ENCODE measurements around the gene OR5T1. TPM values are rescaled to one million over a fixed set of nuclear protein-coding genes. Genes with fewer than 3 reads are reported as not detected.

Gene OR5T1
- total RNA-seq, 1 experiment from 2014 or later: not detected

DNA sequence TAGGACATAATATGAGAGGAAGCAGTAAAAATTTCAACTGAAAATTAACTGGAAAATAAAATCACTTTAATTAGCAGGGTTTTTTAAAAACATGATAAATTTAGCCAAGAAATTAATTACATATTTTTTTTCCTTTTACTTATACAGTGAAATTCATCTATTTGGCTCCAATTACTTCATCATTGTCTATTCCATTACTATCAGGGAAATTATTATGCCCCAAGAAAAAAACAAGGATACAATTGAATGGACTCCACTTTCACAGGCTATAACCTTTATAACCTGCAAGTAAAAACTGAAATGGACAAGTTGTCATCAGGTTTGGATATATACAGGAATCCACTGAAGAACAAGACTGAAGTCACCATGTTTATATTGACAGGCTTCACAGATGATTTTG lies 22.0 kb upstream of the OR5T1 start, which contains the start of gene OR5T3:
Gene OR5T3 (plus strand): TSS at position 301 of the 400 bp plus-strand sequence. CDS start 0 bp downstream, at position 301.
- Histone ChIP-seq H3K79me1 (ENCODE audit: insufficient read depth, low read depth, low read length, poor library complexity, severe bottlenecking) (no peaks in the 10 kb centered on the region), H2BK12ac (ENCODE audit: insufficient read length, low read depth, low read length) (no peak within 1 kb of the TSS), H3K27me3 (ENCODE audit: insufficient read depth, low read length) (no peaks in the 10 kb centered on the region), H3K23me2 (ENCODE audit: insufficient read length, low read depth, low read length, poor library complexity, severe bottlenecking) (no peaks in the 10 kb centered on the region), H2BK5ac (ENCODE audit: insufficient read length, low read length) (no peak within 1 kb of the TSS), H2AFZ (ENCODE audit: low read length) (no peak within 1 kb of the TSS), H3K4me1 (ENCODE audit: insufficient read depth, low read length) (no peaks in the 10 kb centered on the region), H3K79me2 (ENCODE audit: insufficient read depth, low read length) (no peaks in the 10 kb centered on the region), H3K4me2 (ENCODE audit: insufficient read depth, insufficient read length, low read length) (no peak within 1 kb of the TSS), H3K9me3 (ENCODE audit: control insufficient read depth, low read depth, low read length) (no peaks in the 10 kb centered on the region), H3K56ac (ENCODE audit: insufficient read length, low read depth, low read length) (no peak within 1 kb of the TSS), H2BK120ac (ENCODE audit: low read depth, low read length, poor library complexity, severe bottlenecking) (no peak within 1 kb of the TSS), H3K18ac (ENCODE audit: insufficient read length, low read depth, low read length) (no peak within 1 kb of the TSS), H3T11ph (ENCODE audit: low read length) (no peak within 1 kb of the TSS), H2BK20ac (ENCODE audit: low read depth, low read length, poor library complexity, severe bottlenecking) (no peak within 1 kb of the TSS), H3K4ac (ENCODE audit: low read depth, low read length) (no peak within 1 kb of the TSS), H4K5ac (ENCODE audit: insufficient read length, low read depth, low read length) (no peak within 1 kb of the TSS), H4K8ac (replicated peaks; ENCODE audit: insufficient read length, low read depth, low read length) (no peak within 1 kb of the TSS), H3K14ac (ENCODE audit: insufficient read depth, low read length) (no peak within 1 kb of the TSS), H3K27ac (ENCODE audit: insufficient read length, low read depth, low read length) (no peak within 1 kb of the TSS), H3K9ac (ENCODE audit: extremely low read depth, insufficient read length, low read length) (no peak within 1 kb of the TSS), H2BK15ac (ENCODE audit: low read depth, low read length) (no peak within 1 kb of the TSS), H4K91ac (ENCODE audit: insufficient read length, low read depth, low read length) (no peak within 1 kb of the TSS), H3K23ac (ENCODE audit: insufficient read length, low read depth, low read length) (no peak within 1 kb of the TSS), H2AK5ac (ENCODE audit: insufficient read length, low read length) (no peak within 1 kb of the TSS), H4K20me1 (ENCODE audit: control insufficient read depth, insufficient read depth, insufficient read length) (no peaks in the 10 kb centered on the region)
- no peaks in the 10 kb centered on the region for H3K27me3 Mint-ChIP-seq (ENCODE audit: low read depth)
- H3K4me1 Mint-ChIP-seq: no peaks in the 10 kb centered on the region
- no peak within 1 kb of the TSS for H3K4me3 Mint-ChIP-seq
- peak within 1 kb of the TSS in 1 of 3 experiments; percentile 29; a peak in 1 of 7 replicates for H3K27ac Mint-ChIP-seq
- peaks cover 4 to 26% of the 10 kb centered on the region in 2 experiments; a peak in 4 of 5 replicates for H3K9me3 Mint-ChIP-seq
- no peaks in the 10 kb centered on the region; a peak in 1 of 7 replicates for H3K36me3 Mint-ChIP-seq (ENCODE audit: insufficient read depth in 1 of 3, low read depth in 3 of 3)
- TF ChIP-seq, protein P1, sequence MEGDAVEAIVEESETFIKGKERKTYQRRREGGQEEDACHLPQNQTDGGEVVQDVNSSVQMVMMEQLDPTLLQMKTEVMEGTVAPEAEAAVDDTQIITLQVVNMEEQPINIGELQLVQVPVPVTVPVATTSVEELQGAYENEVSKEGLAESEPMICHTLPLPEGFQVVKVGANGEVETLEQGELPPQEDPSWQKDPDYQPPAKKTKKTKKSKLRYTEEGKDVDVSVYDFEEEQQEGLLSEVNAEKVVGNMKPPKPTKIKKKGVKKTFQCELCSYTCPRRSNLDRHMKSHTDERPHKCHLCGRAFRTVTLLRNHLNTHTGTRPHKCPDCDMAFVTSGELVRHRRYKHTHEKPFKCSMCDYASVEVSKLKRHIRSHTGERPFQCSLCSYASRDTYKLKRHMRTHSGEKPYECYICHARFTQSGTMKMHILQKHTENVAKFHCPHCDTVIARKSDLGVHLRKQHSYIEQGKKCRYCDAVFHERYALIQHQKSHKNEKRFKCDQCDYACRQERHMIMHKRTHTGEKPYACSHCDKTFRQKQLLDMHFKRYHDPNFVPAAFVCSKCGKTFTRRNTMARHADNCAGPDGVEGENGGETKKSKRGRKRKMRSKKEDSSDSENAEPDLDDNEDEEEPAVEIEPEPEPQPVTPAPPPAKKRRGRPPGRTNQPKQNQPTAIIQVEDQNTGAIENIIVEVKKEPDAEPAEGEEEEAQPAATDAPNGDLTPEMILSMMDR (conservative IDR thresholded peaks at IDR 0.05): no peak
- no peak for DNase-seq
